CD4-positive, alpha-beta T cell (primary cell): ENCODE results near the gene RSKR. TPM values are rescaled to one million over a fixed set of nuclear protein-coding genes. Genes with fewer than 3 reads are reported as not detected.
"Not testable (repeated sequence)": the region's sequence is repeated elsewhere in the genome, so short reads cannot be mapped to it uniquely, and the experiment has no call there.

Experiments
- ATAC-seq: fragments of 200-7000 bp; cut with Tn5 transposase; one replicate; pipeline ENCODE4 v1.10.0; 2022; ENCODE audit warnings: mild to moderate bottlenecking; ENCODE audit not compliant: poor library complexity
- CTCF ChIA-PET: fragments of 350-600 bp; sonication (Branson Sonifier 250); formaldehyde crosslinking; loops from one replicate; lab custom pipeline; 2021; ENCODE audit warnings: antibody characterized with exemption, inconsistent platforms; lab: Charles Lee
- POLR2A ChIA-PET: fragments of 350-600 bp; sonication (Branson Sonifier 250); formaldehyde crosslinking; loops from one replicate; lab custom pipeline; 2021; ENCODE audit warnings: antibody characterized with exemption, inconsistent platforms; lab: Charles Lee
- DNase-seq, 14 experiments: peaks; one replicate each; pipeline ENCODE4 v3.0.0-alpha.2; 2013 to 2020; ENCODE audit warnings: mixed read lengths in 2 of 14
- H3K27ac ChIP-seq, 2 donors: one replicate each; pipeline versions ENCODE4 v1.5.1 to v1.7.0; 2013; ENCODE audit warnings: low read length in 2 of 2, low read depth in 1 of 2, mild to moderate bottlenecking in 1 of 2
- H3K27me3 ChIP-seq, 2 experiments: 1 replicate in 1 of 2; 2 replicates in 1 of 2; pipeline versions ENCODE4 v1.6.1 to v1.7.0; 2013; ENCODE audit warnings: low read length in 2 of 2, control low read depth in 1 of 2, mild to moderate bottlenecking in 1 of 2, moderate library complexity in 1 of 2; ENCODE audit not compliant: insufficient read depth in 2 of 2, control insufficient read depth in 1 of 2
- H3K36me3 ChIP-seq: one replicate; pipeline ENCODE4 v1.6.1; 2013; ENCODE audit warnings: low read length, control low read depth; ENCODE audit not compliant: insufficient read depth
- H3K4me1 ChIP-seq: one replicate; pipeline ENCODE4 v1.6.1; 2013; ENCODE audit warnings: low read length, control low read depth; ENCODE audit not compliant: insufficient read depth
- H3K4me3 ChIP-seq: one replicate; pipeline ENCODE4 v1.5.1; 2013; ENCODE audit warnings: mild to moderate bottlenecking, low read length, moderate library complexity
- H3K9me3 ChIP-seq, 2 experiments: 1 replicate in 1 of 2; 2 replicates in 1 of 2; pipeline versions ENCODE4 v1.6.1 to v1.7.0; 2013; ENCODE audit warnings: low read length in 2 of 2, mild to moderate bottlenecking in 2 of 2, control low read depth in 1 of 2, moderate library complexity in 1 of 2; ENCODE audit not compliant: control insufficient read depth in 1 of 2, insufficient read depth in 1 of 2
- H3K27ac Mint-ChIP-seq: one replicate; pipeline ENCODE4 v1.8.0; 2020; ENCODE audit warnings: mixed read lengths
- H3K27me3 Mint-ChIP-seq: one replicate; pipeline ENCODE4 v1.8.0; 2021; ENCODE audit warnings: mixed read lengths
- H3K36me3 Mint-ChIP-seq: one replicate; pipeline ENCODE4 v1.8.0; 2021; ENCODE audit warnings: low read depth, mixed read lengths
- H3K4me1 Mint-ChIP-seq: one replicate; pipeline ENCODE4 v1.8.0; 2021; ENCODE audit warnings: low read depth, mixed read lengths
- H3K4me3 Mint-ChIP-seq: one replicate; pipeline ENCODE4 v1.8.0; 2020; ENCODE audit warnings: mild to moderate bottlenecking, mixed read lengths
- H3K9me3 Mint-ChIP-seq: one replicate; pipeline ENCODE4 v1.8.0; 2020; ENCODE audit warnings: mixed read lengths
- intact Hi-C, 2 experiments: fragments of 100-400 bp; cut with DNase I in 1 of 2; cut with micrococcal nuclease in 1 of 2; formaldehyde crosslinking; loops; one replicate each; pipeline versions ENCODE4 v1.15.1 to v1.9.0; 2023 to 2025; cut with DNase I, micrococcal nuclease
- total RNA-seq, 174 experiments: library from RNA in 2 of 174; stranded (reverse) in 2 of 174; gene quantifications; one replicate each; pipeline ENCODE4 v1.2.3 and lab custom pipeline; 2021 to 2026
- TF ChIP-seq, protein P1 (sequence below): fragments of 200-600 bp; IDR thresholded peaks from one replicate; pipeline ENCODE4 v1.8.0; 2022; ENCODE audit warnings: antibody characterized with exemption, mild to moderate bottlenecking

Gene RSKR
- total RNA-seq, 2 experiments from 2014 or later, result 13.7 to 14.8 TPM

DNA sequence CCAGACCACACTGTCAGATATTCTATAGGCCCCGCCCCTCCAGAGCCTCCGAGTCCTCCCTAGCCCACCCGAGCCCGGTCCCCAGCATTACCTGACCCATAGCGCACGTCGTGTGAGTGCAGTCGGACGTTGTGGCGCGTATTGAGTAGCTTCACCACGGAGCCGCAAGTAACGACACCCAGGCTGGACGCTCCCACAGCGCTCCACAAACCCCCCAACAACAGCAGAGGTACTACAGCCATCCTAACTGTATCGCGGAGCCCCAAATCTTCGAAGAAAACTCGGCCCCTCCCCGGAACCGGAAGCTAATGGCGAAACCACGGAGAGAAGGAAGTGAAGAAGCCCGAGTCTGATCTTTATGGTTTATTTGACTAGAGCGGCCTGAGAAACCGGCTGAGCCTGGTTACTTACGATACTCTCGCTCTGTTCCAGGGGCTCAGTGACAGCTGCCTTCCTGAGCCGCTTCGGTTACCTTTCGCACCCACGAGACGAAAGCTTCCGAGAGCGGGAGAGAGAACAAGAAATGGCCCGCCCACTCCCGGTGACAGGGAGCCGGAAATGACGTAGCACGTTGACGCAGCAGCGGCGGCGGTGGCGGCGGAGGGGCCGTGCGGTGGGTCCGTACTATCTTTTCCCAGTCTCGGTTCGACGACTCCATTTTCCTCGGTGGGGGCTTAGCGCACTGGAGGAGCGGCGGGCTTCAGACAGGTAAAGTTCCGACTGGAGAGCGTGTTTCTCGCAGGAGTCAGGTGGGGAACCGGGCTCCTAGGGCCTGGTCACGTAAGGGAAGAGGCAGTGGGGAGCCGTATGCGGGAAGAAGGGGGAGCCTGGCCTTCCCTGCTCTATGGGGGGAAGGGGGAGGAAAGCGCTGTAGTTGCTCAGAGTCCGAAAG, 47.9 kb upstream of the RSKR start, which contains the start of the genes SDF2 and SUPT6H:
Gene SDF2, minus strand, starts transcription at position 272 of the 892 bp plus-strand sequence. Its CDS starts 30 bp downstream, at position 242.
Gene SUPT6H, plus strand, starts transcription at position 571 of the 892 bp plus-strand sequence. CDS start 11,197 bp downstream, outside the sequence.
- Mint-ChIP-seq H3K4me1 (peaks cover 64% of the 10 kb centered on the region), H3K27ac (peak within 1 kb of the TSS; percentile 99), H3K4me3 (peak within 1 kb of the TSS; percentile 99), H3K36me3 (peaks cover 70% of the 10 kb centered on the region), H3K9me3 (no peaks in the 10 kb centered on the region), H3K27me3 (no peaks in the 10 kb centered on the region)
- ChIA-PET POLR2A (interaction anchor here (0.6 to 4.0 kb wide), 22 partner anchors 9 to 290 kb away, joined by 3 to 115 read pairs (median 4); partner anchors contain the start of genes BLTP2, FLOT2, PHF12 and PIGS), CTCF (interaction anchor here (0.6 to 3.9 kb wide), 12 partner anchors 9 to 629 kb away, joined by 3 to 34 read pairs (median 4); partner anchors contain the start of genes BLTP2, NEK8, PIGS and PROCA1)
- intact Hi-C loops, result loop anchor here (1.0 to 5.0 kb wide), 4 partner anchors 15 to 290 kb away; partner anchors contain the start of genes PHF12 (in 1 of the 2), PROCA1 (in 1 of the 2) and RPL23A (in 1 of the 2)
- Histone ChIP-seq H3K9me3 (no peaks in the 10 kb centered on the region), H3K36me3 (peaks cover 34% of the 10 kb centered on the region), H3K27me3 (no peaks in the 10 kb centered on the region), H3K4me1 (peaks cover 45% of the 10 kb centered on the region), H3K4me3 (peak within 1 kb of the TSS; percentile 81), H3K27ac (peak within 1 kb of the TSS; percentile 97 to 99)
- ATAC-seq, result peak; percentile 83
- peak; percentile 88 to 97 (median 92) for DNase-seq
- TF ChIP-seq, protein P1, sequence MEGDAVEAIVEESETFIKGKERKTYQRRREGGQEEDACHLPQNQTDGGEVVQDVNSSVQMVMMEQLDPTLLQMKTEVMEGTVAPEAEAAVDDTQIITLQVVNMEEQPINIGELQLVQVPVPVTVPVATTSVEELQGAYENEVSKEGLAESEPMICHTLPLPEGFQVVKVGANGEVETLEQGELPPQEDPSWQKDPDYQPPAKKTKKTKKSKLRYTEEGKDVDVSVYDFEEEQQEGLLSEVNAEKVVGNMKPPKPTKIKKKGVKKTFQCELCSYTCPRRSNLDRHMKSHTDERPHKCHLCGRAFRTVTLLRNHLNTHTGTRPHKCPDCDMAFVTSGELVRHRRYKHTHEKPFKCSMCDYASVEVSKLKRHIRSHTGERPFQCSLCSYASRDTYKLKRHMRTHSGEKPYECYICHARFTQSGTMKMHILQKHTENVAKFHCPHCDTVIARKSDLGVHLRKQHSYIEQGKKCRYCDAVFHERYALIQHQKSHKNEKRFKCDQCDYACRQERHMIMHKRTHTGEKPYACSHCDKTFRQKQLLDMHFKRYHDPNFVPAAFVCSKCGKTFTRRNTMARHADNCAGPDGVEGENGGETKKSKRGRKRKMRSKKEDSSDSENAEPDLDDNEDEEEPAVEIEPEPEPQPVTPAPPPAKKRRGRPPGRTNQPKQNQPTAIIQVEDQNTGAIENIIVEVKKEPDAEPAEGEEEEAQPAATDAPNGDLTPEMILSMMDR, result no peak

DNA sequence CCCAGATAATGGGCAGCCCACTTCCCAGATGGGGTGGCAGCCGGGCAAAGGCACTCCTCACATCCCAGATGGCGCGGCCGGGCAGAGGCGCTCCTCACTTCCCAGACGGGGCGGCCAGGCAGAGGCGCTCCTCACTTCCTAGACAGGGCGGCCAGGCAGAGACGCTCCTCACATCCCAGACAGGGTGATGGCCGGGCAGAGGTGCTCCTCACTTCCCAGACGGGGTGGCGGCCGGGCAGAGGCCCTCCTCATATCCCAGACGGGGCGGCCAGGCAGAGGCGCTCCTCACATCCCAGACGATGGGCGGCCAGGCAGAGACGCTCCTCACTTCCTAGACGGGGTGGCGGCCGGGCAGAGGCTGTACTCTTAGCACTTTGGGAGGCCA, 45.5 kb upstream of the RSKR start:
- Histone ChIP-seq H3K36me3 (peaks cover 27% of the 10 kb centered on the region), H3K4me1 (peaks cover 31% of the 10 kb centered on the region)
- ATAC-seq, H3K9me3 Mint-ChIP-seq, H3K4me3 ChIP-seq, CTCF ChIA-PET, H3K27me3 ChIP-seq, H3K9me3 ChIP-seq, POLR2A ChIA-PET, intact Hi-C loops, H3K27ac ChIP-seq, DNase-seq, H3K27me3 Mint-ChIP-seq: not testable (repeated sequence)
- Mint-ChIP-seq H3K27ac (peak overlapping the region; percentile 99), H3K4me3 (peak overlapping the region; percentile 99), H3K4me1 (peaks cover 57% of the 10 kb centered on the region), H3K36me3 (peaks cover 66% of the 10 kb centered on the region)

DNA sequence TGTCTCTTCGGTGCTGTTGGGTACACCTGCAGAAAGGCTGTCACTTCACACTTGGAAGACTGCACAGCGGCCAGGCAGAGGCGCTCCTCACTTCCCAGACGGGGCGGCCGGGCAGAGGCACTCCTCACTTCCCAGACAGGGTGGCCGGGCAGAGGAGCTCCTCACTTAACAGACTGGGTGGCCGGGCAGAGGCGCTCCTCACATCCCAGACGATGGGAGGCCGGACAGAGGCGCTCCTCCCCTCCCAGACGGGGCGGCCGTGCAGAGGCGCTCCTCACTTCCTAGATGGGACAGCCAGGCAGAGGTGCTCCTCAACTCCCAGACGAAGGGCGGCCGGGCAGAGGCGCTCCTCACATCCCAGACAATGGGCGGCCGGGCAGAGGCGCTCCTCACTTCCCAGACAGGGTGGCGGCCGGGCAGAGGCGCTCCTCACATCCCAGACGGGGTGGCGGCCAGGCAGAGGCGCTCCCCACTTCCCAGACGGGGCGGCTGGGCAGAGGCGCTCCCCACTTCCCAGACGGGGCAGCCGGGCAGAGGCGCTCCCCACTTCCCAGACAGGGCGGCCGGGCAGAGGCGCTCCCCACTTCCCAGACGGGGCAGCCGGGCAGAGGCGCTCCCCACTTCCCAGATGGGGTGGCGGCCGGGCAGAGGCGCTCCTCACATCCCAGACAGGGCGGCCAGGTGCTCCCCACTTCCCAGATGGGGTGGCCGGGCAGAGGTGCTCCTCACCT, 44.9 kb upstream of the RSKR start:
- H3K9me3 Mint-ChIP-seq, result not testable (repeated sequence)
- H3K36me3 Mint-ChIP-seq, result peaks cover 63% of the 10 kb centered on the region

DNA sequence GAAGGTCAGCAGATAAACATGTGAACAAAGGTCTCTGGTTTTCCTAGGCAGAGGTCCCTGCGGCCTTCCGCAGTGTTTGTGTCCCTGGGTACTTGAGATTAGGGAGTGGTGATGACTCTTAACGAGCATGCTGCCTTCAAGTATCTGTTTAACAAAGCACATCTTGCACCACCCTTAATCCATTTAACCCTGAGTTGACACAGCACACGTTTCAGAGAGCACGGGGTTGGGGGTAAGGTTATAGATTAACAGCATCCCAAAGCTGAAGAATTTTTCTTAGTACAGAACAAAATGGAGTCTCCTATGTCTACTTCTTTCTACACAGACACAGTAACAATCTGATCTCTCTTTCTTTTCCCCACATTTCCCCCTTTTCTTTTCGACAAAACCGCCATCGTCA, 44.4 kb upstream of the RSKR start:
- peaks cover 46% of the 10 kb centered on the region for H3K4me1 Mint-ChIP-seq
- H3K27ac ChIP-seq, H3K9me3 ChIP-seq, H3K27me3 ChIP-seq, DNase-seq, H3K4me3 ChIP-seq, H3K27me3 Mint-ChIP-seq, H3K9me3 Mint-ChIP-seq, ATAC-seq, H3K4me3 Mint-ChIP-seq, H3K27ac Mint-ChIP-seq, intact Hi-C loops, POLR2A ChIA-PET: not testable (repeated sequence)
- Histone ChIP-seq H3K36me3 (peaks cover 25% of the 10 kb centered on the region), H3K4me1 (peaks cover 21% of the 10 kb centered on the region)
- CTCF ChIA-PET, result interaction anchor here (4.0 kb wide), 1 partner anchor 11 kb away, joined by 13 read pairs; no protein-coding TSS in a partner anchor
- H3K36me3 Mint-ChIP-seq, result peaks cover 66% of the 10 kb centered on the region

More for the DNA sequence above, 44.9 kb upstream of the RSKR start:
- Histone ChIP-seq H3K36me3 (peaks cover 25% of the 10 kb centered on the region), H3K4me1 (peaks cover 26% of the 10 kb centered on the region)
- H3K9me3 ChIP-seq, H3K27ac Mint-ChIP-seq, H3K4me3 ChIP-seq, POLR2A ChIA-PET, H3K27ac ChIP-seq, H3K27me3 ChIP-seq, H3K4me3 Mint-ChIP-seq, DNase-seq, H3K27me3 Mint-ChIP-seq, intact Hi-C loops, ATAC-seq: not testable (repeated sequence)
- peaks cover 52% of the 10 kb centered on the region for H3K4me1 Mint-ChIP-seq
- CTCF ChIA-PET, result interaction anchor here (4.0 kb wide), 1 partner anchor 12 kb away, joined by 13 read pairs; no protein-coding TSS in a partner anchor
